ENCODE data around the gene IBTK.
A peak's percentile ranks its signal among the peaks of the same experiment; 100 is the strongest.
"Not testable (repeated sequence)": the region's sequence is repeated elsewhere in the genome, so short reads cannot be mapped to it uniquely, and the experiment has no call there.

IBTK gene

GRCh38 chr6:82259389-82259788 is 11.8 kb upstream of the IBTK start:
- TF ChIP-seq CTCF (IDR thresholded peaks at IDR 0.05; ENCODE audit: low read depth, low read length) = no peak
- no peak overlapping the region for H3K4me3 ChIP-seq (ENCODE audit: low read depth, low read length)
- no peak for DNase-seq (ENCODE audit: low read depth, low spot score)
- in situ Hi-C loops (cut with HindIII; ENCODE audit: low sequenced_read_pairs) = no loop called here

- no peak overlapping the region for H3K4me3 ChIP-seq (ENCODE audit: low read depth, low read length)
- no peak for TF ChIP-seq CTCF (IDR thresholded peaks at IDR 0.05; ENCODE audit: low read depth, low read length)
These were observed 9.7 kb upstream of the IBTK start for GRCh38 chr6:82257088-82257774.

GRCh38 chr6:82254722-82255121 is 7.2 kb upstream of the IBTK start:
- in situ Hi-C loops (cut with HindIII; ENCODE audit: low sequenced_read_pairs); DNase-seq (ENCODE audit: low read depth, low spot score); H3K4me3 ChIP-seq (ENCODE audit: low read depth, low read length): not testable (repeated sequence)

More at GRCh38 chr6:82257088-82257774, 9.7 kb upstream of the IBTK start:
- DNase-seq (ENCODE audit: low read depth, low spot score) = no peak
- in situ Hi-C loops (cut with HindIII; ENCODE audit: low sequenced_read_pairs) = no loop called here

DNA sequence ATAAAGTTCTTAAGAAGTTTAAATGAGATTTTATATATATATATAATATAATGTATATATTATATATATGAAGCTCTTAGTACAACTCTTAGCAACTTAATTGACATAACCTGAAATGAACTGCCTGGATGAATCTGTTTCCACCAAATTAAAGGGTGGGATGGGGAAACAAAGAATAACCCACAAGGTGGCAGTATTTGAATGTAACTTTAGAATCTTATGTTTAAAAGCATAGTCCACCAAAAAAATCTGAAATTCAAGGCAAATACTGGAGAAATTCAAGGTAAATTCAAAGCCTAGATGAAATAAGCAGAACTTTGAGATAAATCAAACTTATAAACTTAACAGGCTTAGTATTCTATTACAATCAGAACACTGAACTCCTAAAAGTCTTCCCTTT is 4.4 kb upstream of the IBTK start:
- H3K4me3 ChIP-seq (ENCODE audit: low read depth, low read length) = no peak overlapping the region
- in situ Hi-C loops (cut with HindIII; ENCODE audit: low sequenced_read_pairs) = no loop called here
- peak; percentile 47 for TF ChIP-seq CTCF (IDR thresholded peaks at IDR 0.05; ENCODE audit: low read depth, low read length)
- peak; percentile 65 for DNase-seq (ENCODE audit: low read depth, low spot score)

- in situ Hi-C loops (cut with HindIII; ENCODE audit: low sequenced_read_pairs) = no loop called here
- no peak for DNase-seq (ENCODE audit: low read depth, low spot score)
- H3K4me3 ChIP-seq (ENCODE audit: low read depth, low read length) = no peak overlapping the region
- TF ChIP-seq CTCF (IDR thresholded peaks at IDR 0.05; ENCODE audit: low read depth, low read length) = no peak
These were observed 2.1 kb upstream of the IBTK start for GRCh38 chr6:82249381-82250253.

- in situ Hi-C loops (cut with HindIII; ENCODE audit: low sequenced_read_pairs) = no loop called here
- H3K4me3 ChIP-seq (ENCODE audit: low read depth, low read length) = peak overlapping the region; percentile 85
- peak; percentile 56 for DNase-seq (ENCODE audit: low read depth, low spot score)
- no peak for TF ChIP-seq CTCF (IDR thresholded peaks at IDR 0.05; ENCODE audit: low read depth, low read length)
These were observed 760 bp upstream of the IBTK start for GRCh38 chr6:82248273-82248735.
